Astrocyte of the spinal cord (primary cell): ENCODE data around the gene TSPAN9.

Source experiments
- DNase-seq: peaks from one replicate; pipeline ENCODE4 v3.0.0; 2011; ENCODE audit warnings: low read depth, low spot score
- H3K4me3 ChIP-seq: 2 replicates; pipeline ENCODE4 v1.5.1; 2011; ENCODE audit warnings: low read depth, mild to moderate bottlenecking, low read length, moderate library complexity
- CTCF ChIP-seq: IDR thresholded peaks from 2 replicates; pipeline ENCODE4 v1.5.1; 2012; ENCODE audit warnings: low read depth, mild to moderate bottlenecking, low read length, inconsistent platforms
- in situ Hi-C: cut with HindIII; loops from 2 replicates; pipeline ENCODE4 v1.10.0; 2017; ENCODE audit warnings: low sequenced_read_pairs

TSPAN9 gene

GRCh38 chr12:3326156-3326849, 249.1 kb downstream of the TSPAN9 start:
- TF ChIP-seq CTCF = no peak
- no peak for DNase-seq

GRCh38 chr12:3326850-3327780, 249.9 kb downstream of the TSPAN9 start:
- H3K4me3 ChIP-seq = no peak overlapping the region
- no peak for DNase-seq
- in situ Hi-C loops = no loop called here
- TF ChIP-seq CTCF = no peak

More at GRCh38 chr12:3326156-3326849, 249.1 kb downstream of the TSPAN9 start:
- in situ Hi-C loops = no loop called here
- no peak overlapping the region for H3K4me3 ChIP-seq

GRCh38 chr12:3328081-3328480, 250.9 kb downstream of the TSPAN9 start:
- H3K4me3 ChIP-seq = no peak overlapping the region
- in situ Hi-C loops = no loop called here
- DNase-seq = no peak
- TF ChIP-seq CTCF = no peak

- no peak for TF ChIP-seq CTCF
- no peak overlapping the region for H3K4me3 ChIP-seq
- in situ Hi-C loops = no loop called here
- DNase-seq = no peak
Measured at GRCh38 chr12:3328571-3328970, 251.4 kb downstream of the TSPAN9 start.

GRCh38 chr12:3329361-3329760, 252.2 kb downstream of the TSPAN9 start:
- no peak for TF ChIP-seq CTCF
- DNase-seq = no peak
- in situ Hi-C loops = no loop called here
- no peak overlapping the region for H3K4me3 ChIP-seq

- in situ Hi-C loops = no loop called here
- H3K4me3 ChIP-seq = no peak overlapping the region
- no peak for TF ChIP-seq CTCF
- DNase-seq = no peak
Measured at GRCh38 chr12:3330976-3331510, 253.9 kb downstream of the TSPAN9 start.
